Measurements from ENCODE around the gene DNAH9.
A peak's percentile ranks its signal among the peaks of the same experiment; 100 is the strongest.

DNAH9 gene

DNA sequence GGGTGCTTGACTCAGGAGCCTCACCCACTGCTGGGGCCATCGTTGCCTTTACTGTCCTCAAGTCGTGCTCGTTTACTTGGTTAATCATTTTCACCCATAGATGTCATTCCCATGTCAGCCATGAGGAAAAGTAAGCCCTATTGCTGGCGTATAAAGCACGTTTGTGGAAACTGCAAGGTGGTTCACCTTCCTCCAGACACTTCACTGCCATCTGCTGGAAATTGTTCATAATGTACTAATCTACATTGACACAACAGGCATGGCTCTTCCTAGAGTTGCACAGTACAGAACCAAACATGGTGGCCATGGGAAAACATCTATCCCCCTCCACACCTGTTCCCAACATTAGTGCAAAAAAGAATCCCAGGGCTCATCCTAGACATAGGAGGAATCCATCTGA, 282.4 kb downstream of the DNAH9 start:
- no peak overlapping the region for H3K27ac ChIP-seq
- H3K36me3 ChIP-seq (ENCODE audit: insufficient read depth) = no peaks in the 10 kb centered on the region
- no peak overlapping the region for H3K4me2 ChIP-seq
- TF ChIP-seq, protein P1, sequence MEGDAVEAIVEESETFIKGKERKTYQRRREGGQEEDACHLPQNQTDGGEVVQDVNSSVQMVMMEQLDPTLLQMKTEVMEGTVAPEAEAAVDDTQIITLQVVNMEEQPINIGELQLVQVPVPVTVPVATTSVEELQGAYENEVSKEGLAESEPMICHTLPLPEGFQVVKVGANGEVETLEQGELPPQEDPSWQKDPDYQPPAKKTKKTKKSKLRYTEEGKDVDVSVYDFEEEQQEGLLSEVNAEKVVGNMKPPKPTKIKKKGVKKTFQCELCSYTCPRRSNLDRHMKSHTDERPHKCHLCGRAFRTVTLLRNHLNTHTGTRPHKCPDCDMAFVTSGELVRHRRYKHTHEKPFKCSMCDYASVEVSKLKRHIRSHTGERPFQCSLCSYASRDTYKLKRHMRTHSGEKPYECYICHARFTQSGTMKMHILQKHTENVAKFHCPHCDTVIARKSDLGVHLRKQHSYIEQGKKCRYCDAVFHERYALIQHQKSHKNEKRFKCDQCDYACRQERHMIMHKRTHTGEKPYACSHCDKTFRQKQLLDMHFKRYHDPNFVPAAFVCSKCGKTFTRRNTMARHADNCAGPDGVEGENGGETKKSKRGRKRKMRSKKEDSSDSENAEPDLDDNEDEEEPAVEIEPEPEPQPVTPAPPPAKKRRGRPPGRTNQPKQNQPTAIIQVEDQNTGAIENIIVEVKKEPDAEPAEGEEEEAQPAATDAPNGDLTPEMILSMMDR (conservative IDR thresholded peaks at IDR 0.05; ENCODE audit: low read depth, low read length) = peak; percentile 19; the same call in 1 of the 2 replicates
- H3K27me3 ChIP-seq (ENCODE audit: insufficient read depth, low read depth) = no peaks in the 10 kb centered on the region
- H3K79me2 ChIP-seq (ENCODE audit: insufficient read depth, low read depth) = no peaks in the 10 kb centered on the region
- H4K20me1 ChIP-seq (ENCODE audit: insufficient read depth) = no peaks in the 10 kb centered on the region
- H3K9ac ChIP-seq = no peak overlapping the region
- H2AFZ ChIP-seq (ENCODE audit: low read depth) = no peak overlapping the region
- no peaks in the 10 kb centered on the region for H3K4me1 ChIP-seq (ENCODE audit: low read depth, poor library complexity, severe bottlenecking)
- no peak overlapping the region for H3K4me3 ChIP-seq (IDR thresholded peaks at IDR 0.05; ENCODE audit: insufficient read depth, low read depth, low read length)

DNA sequence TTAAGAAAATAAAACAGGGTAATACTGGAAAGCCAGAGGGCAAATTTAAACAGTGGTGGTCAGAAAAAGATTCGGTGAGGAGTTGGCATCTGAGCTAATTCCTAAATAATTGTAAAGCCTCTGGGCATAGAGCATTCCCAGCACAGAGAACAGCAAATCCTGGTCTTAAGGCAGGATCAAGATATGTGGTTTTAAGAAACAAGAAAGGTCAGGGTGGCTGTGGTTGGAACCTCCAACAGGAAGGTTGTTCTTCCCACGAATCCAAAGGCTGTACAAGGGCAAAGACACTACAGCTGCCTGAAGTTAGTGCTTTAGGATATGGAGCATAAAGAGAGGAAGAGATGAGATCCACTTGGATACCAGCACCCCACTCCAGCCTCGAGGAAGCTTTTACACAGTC, 284.4 kb downstream of the DNAH9 start:
- H4K20me1 ChIP-seq (ENCODE audit: insufficient read depth) = no peaks in the 10 kb centered on the region
- H3K36me3 ChIP-seq (ENCODE audit: insufficient read depth) = no peaks in the 10 kb centered on the region
- no peak overlapping the region for H3K4me3 ChIP-seq (IDR thresholded peaks at IDR 0.05; ENCODE audit: insufficient read depth, low read depth, low read length)
- H3K27ac ChIP-seq = no peak overlapping the region
- no peaks in the 10 kb centered on the region for H3K79me2 ChIP-seq (ENCODE audit: insufficient read depth, low read depth)
- H3K27me3 ChIP-seq (ENCODE audit: insufficient read depth, low read depth) = no peaks in the 10 kb centered on the region
- TF ChIP-seq, protein P1 (conservative IDR thresholded peaks at IDR 0.05; ENCODE audit: low read depth, low read length) = no peak
- H3K4me2 ChIP-seq = no peak overlapping the region
- H2AFZ ChIP-seq (ENCODE audit: low read depth) = no peak overlapping the region
- no peak overlapping the region for H3K9ac ChIP-seq
- no peaks in the 10 kb centered on the region for H3K4me1 ChIP-seq (ENCODE audit: low read depth, poor library complexity, severe bottlenecking)

DNA sequence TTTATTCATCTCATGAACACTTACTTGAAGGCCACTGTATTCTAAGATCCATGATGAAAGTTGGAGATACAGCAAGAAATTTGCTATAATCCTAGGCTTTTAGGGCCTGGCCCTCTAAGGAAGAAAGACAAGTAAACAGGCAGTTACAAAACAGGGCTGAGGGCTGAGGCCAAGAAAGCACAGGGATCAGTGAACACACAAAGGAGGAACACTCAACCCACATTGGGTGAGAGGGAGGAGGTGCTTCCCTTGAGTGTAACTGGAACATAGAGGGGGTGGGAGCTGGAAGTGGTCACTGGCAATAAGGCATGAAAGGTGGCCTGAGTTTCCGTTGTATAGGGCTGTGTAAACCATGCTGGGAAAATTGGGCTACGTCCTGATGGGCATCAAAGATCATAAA, 286.8 kb downstream of the DNAH9 start:
- Histone ChIP-seq H3K4me1 (ENCODE audit: low read depth, poor library complexity, severe bottlenecking) (no peaks in the 10 kb centered on the region), H3K4me3 (IDR thresholded peaks at IDR 0.05; ENCODE audit: insufficient read depth, low read depth, low read length) (no peak overlapping the region), H3K79me2 (ENCODE audit: insufficient read depth, low read depth) (no peaks in the 10 kb centered on the region), H3K27me3 (ENCODE audit: insufficient read depth, low read depth) (no peaks in the 10 kb centered on the region), H3K9ac (no peak overlapping the region), H4K20me1 (ENCODE audit: insufficient read depth) (no peaks in the 10 kb centered on the region), H3K36me3 (ENCODE audit: insufficient read depth) (no peaks in the 10 kb centered on the region), H2AFZ (ENCODE audit: low read depth) (no peak overlapping the region), H3K4me2 (no peak overlapping the region), H3K27ac (no peak overlapping the region)
- TF ChIP-seq, protein P1 (conservative IDR thresholded peaks at IDR 0.05; ENCODE audit: low read depth, low read length) = no peak

DNA sequence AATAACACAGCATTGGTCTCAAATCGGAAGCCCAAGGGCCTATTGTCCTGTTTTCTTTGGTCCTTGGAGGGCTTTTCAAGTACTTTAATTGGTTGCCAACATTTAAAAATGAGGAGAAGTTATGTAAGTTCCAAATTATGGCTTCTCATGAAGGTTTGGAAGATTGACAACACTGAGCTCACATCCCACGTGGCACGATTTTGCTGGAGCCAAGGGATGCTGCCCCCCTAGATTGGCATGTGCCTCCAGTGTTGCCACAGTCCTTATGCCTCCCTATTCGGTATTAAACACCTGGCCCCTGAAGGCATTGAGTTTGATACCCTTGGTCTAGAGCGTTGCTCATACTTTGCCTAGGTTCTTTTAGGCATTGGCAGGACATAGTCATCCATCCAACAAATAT, 291.0 kb downstream of the DNAH9 start:
- TF ChIP-seq, protein P1 (conservative IDR thresholded peaks at IDR 0.05; ENCODE audit: low read depth, low read length) = no peak
- Histone ChIP-seq H3K4me3 (IDR thresholded peaks at IDR 0.05; ENCODE audit: insufficient read depth, low read depth, low read length) (no peak overlapping the region), H2AFZ (ENCODE audit: low read depth) (no peak overlapping the region), H3K4me2 (no peak overlapping the region), H3K79me2 (ENCODE audit: insufficient read depth, low read depth) (no peaks in the 10 kb centered on the region), H4K20me1 (ENCODE audit: insufficient read depth) (no peaks in the 10 kb centered on the region), H3K36me3 (ENCODE audit: insufficient read depth) (no peaks in the 10 kb centered on the region), H3K9ac (no peak overlapping the region), H3K4me1 (ENCODE audit: low read depth, poor library complexity, severe bottlenecking) (no peaks in the 10 kb centered on the region), H3K27me3 (ENCODE audit: insufficient read depth, low read depth) (no peaks in the 10 kb centered on the region), H3K27ac (no peak overlapping the region)

Data from KMS-11 (cell line).